ENCODE results near the gene SEPTIN8.

GRCh38 chr5:132733499-132734148 lies 43.4 kb downstream of the SEPTIN8 start:
- no peak for TF ChIP-seq CTCF (IDR thresholded peaks at IDR 0.05; ENCODE audit: insufficient read depth, low read length, poor library complexity, severe bottlenecking)
- no peak for TF ChIP-seq EZH2phosphoT487 (conservative IDR thresholded peaks at IDR 0.05; ENCODE audit: low read length)
